ENCODE results near the gene PHLDB1. TPM values are rescaled to one million over a fixed set of nuclear protein-coding genes. Genes with fewer than 3 reads are reported as not detected.

The PHLDB1 gene
- polyA plus RNA-seq, 2 donors, result 12.9 to 25.7 TPM

GRCh38 chr11:118635642-118636041 is 28.2 kb downstream of the PHLDB1 start:
- Histone ChIP-seq H3K27me3 (ENCODE audit: control insufficient read depth in 1 of 2, insufficient read depth in 2 of 2, low read length in 2 of 2) (no peaks in the 10 kb centered on the region), H3K4me1 (ENCODE audit: control insufficient read depth in 2 of 2, insufficient read depth in 2 of 2, low read length in 1 of 2) (peaks cover 0 to 4% of the 10 kb centered on the region in 2 donors), H3K27ac (ENCODE audit: low read depth in 2 of 2, low read length in 1 of 2) (no peak overlapping the region), H3K36me3 (ENCODE audit: control insufficient read depth in 2 of 2, insufficient read depth in 2 of 2, low read length in 1 of 2) (peaks cover 0 to 6% of the 10 kb centered on the region in 2 donors), H3K4me3 (ENCODE audit: low read depth in 1 of 2, low read length in 2 of 2) (no peak overlapping the region), H3K9me3 (ENCODE audit: control insufficient read depth in 2 of 2, insufficient read depth in 1 of 2, low read depth in 1 of 2, low read length in 1 of 2) (no peaks in the 10 kb centered on the region)
- WGBS, 2 donors, result 58 to 66% methylated on average over 2 of the region's 2 CpGs

- no peak overlapping the region for H3K27ac ChIP-seq (ENCODE audit: low read depth in 2 of 2, low read length in 1 of 2)
- no peaks in the 10 kb centered on the region for H3K9me3 ChIP-seq (ENCODE audit: control insufficient read depth in 2 of 2, insufficient read depth in 1 of 2, low read depth in 1 of 2, low read length in 1 of 2)
- H3K4me3 ChIP-seq (ENCODE audit: low read depth in 1 of 2, low read length in 2 of 2), result no peak overlapping the region
- no peaks in the 10 kb centered on the region for H3K27me3 ChIP-seq (ENCODE audit: control insufficient read depth in 1 of 2, insufficient read depth in 2 of 2, low read length in 2 of 2)
- peaks cover 0 to 2% of the 10 kb centered on the region in 2 donors for H3K4me1 ChIP-seq (ENCODE audit: control insufficient read depth in 2 of 2, insufficient read depth in 2 of 2, low read length in 1 of 2)
- peaks cover 0 to 6% of the 10 kb centered on the region in 2 donors for H3K36me3 ChIP-seq (ENCODE audit: control insufficient read depth in 2 of 2, insufficient read depth in 2 of 2, low read length in 1 of 2)
- WGBS, 2 donors, result 72 to 77% methylated on average over 8 of the region's 8 CpGs
Measured at GRCh38 chr11:118636569-118637290, 29.3 kb downstream of the PHLDB1 start.

- H3K36me3 ChIP-seq (ENCODE audit: control insufficient read depth in 2 of 2, insufficient read depth in 2 of 2, low read length in 1 of 2), result peaks cover 0 to 4% of the 10 kb centered on the region in 2 donors
- no peaks in the 10 kb centered on the region for H3K4me1 ChIP-seq (ENCODE audit: control insufficient read depth in 2 of 2, insufficient read depth in 2 of 2, low read length in 1 of 2)
Measured at GRCh38 chr11:118638726-118639125, 31.3 kb downstream of the PHLDB1 start.

GRCh38 chr11:118639899-118640298 is 32.5 kb downstream of the PHLDB1 start:
- Histone ChIP-seq H3K4me1 (ENCODE audit: control insufficient read depth in 2 of 2, insufficient read depth in 2 of 2, low read length in 1 of 2) (no peaks in the 10 kb centered on the region), H3K27ac (ENCODE audit: low read depth in 2 of 2, low read length in 1 of 2) (no peak overlapping the region), H3K4me3 (ENCODE audit: low read depth in 1 of 2, low read length in 2 of 2) (no peak overlapping the region), H3K36me3 (ENCODE audit: control insufficient read depth in 2 of 2, insufficient read depth in 2 of 2, low read length in 1 of 2) (peaks cover 0 to 9% of the 10 kb centered on the region in 2 donors), H3K27me3 (ENCODE audit: control insufficient read depth in 1 of 2, insufficient read depth in 2 of 2, low read length in 2 of 2) (no peaks in the 10 kb centered on the region), H3K9me3 (ENCODE audit: control insufficient read depth in 2 of 2, insufficient read depth in 1 of 2, low read depth in 1 of 2, low read length in 1 of 2) (no peaks in the 10 kb centered on the region)
- WGBS, 2 donors, result 80% methylated on average over 4 of the region's 4 CpGs

More at GRCh38 chr11:118638726-118639125, 31.3 kb downstream of the PHLDB1 start:
- Histone ChIP-seq H3K27ac (ENCODE audit: low read depth in 2 of 2, low read length in 1 of 2) (no peak overlapping the region), H3K9me3 (ENCODE audit: control insufficient read depth in 2 of 2, insufficient read depth in 1 of 2, low read depth in 1 of 2, low read length in 1 of 2) (no peaks in the 10 kb centered on the region), H3K4me3 (ENCODE audit: low read depth in 1 of 2, low read length in 2 of 2) (no peak overlapping the region), H3K27me3 (ENCODE audit: control insufficient read depth in 1 of 2, insufficient read depth in 2 of 2, low read length in 2 of 2) (no peaks in the 10 kb centered on the region)
- 96 to 97% methylated on average over 6 of the region's 6 CpGs for WGBS, 2 donors

- H3K36me3 ChIP-seq (ENCODE audit: control insufficient read depth in 2 of 2, insufficient read depth in 2 of 2, low read length in 1 of 2), result peaks cover 0 to 15% of the 10 kb centered on the region in 2 donors
- H3K9me3 ChIP-seq (ENCODE audit: control insufficient read depth in 2 of 2, insufficient read depth in 1 of 2, low read depth in 1 of 2, low read length in 1 of 2), result no peaks in the 10 kb centered on the region
- no peak overlapping the region for H3K4me3 ChIP-seq (ENCODE audit: low read depth in 1 of 2, low read length in 2 of 2)
- no peaks in the 10 kb centered on the region for H3K4me1 ChIP-seq (ENCODE audit: control insufficient read depth in 2 of 2, insufficient read depth in 2 of 2, low read length in 1 of 2)
- 69 to 72% methylated on average over 5 of the region's 5 CpGs for WGBS, 2 donors
- H3K27me3 ChIP-seq (ENCODE audit: control insufficient read depth in 1 of 2, insufficient read depth in 2 of 2, low read length in 2 of 2), result no peaks in the 10 kb centered on the region
- H3K27ac ChIP-seq (ENCODE audit: low read depth in 2 of 2, low read length in 1 of 2), result no peak overlapping the region
Measured at GRCh38 chr11:118640332-118641154, 33.1 kb downstream of the PHLDB1 start.

GRCh38 chr11:118641397-118642019 is 34.1 kb downstream of the PHLDB1 start:
- no peaks in the 10 kb centered on the region for H3K27me3 ChIP-seq (ENCODE audit: control insufficient read depth in 1 of 2, insufficient read depth in 2 of 2, low read length in 2 of 2)
- H3K4me3 ChIP-seq (ENCODE audit: low read depth in 1 of 2, low read length in 2 of 2), result no peak overlapping the region
- WGBS, 2 donors, result 71 to 74% methylated on average over 11 of the region's 11 CpGs
- H3K27ac ChIP-seq (ENCODE audit: low read depth in 2 of 2, low read length in 1 of 2), result no peak overlapping the region
- H3K9me3 ChIP-seq (ENCODE audit: control insufficient read depth in 2 of 2, insufficient read depth in 1 of 2, low read depth in 1 of 2, low read length in 1 of 2), result no peaks in the 10 kb centered on the region
- H3K36me3 ChIP-seq (ENCODE audit: control insufficient read depth in 2 of 2, insufficient read depth in 2 of 2, low read length in 1 of 2), result peaks cover 0 to 15% of the 10 kb centered on the region in 2 donors
- no peaks in the 10 kb centered on the region for H3K4me1 ChIP-seq (ENCODE audit: control insufficient read depth in 2 of 2, insufficient read depth in 2 of 2, low read length in 1 of 2)

GRCh38 chr11:118643142-118643994 is 36.0 kb downstream of the PHLDB1 start:
- no peak overlapping the region for H3K27ac ChIP-seq (ENCODE audit: low read depth in 2 of 2, low read length in 1 of 2)
- no peaks in the 10 kb centered on the region for H3K9me3 ChIP-seq (ENCODE audit: control insufficient read depth in 2 of 2, insufficient read depth in 1 of 2, low read depth in 1 of 2, low read length in 1 of 2)
- WGBS, 2 donors, result 81 to 86% methylated on average over 9 to 11 of the region's 11 CpGs
- H3K4me1 ChIP-seq (ENCODE audit: control insufficient read depth in 2 of 2, insufficient read depth in 2 of 2, low read length in 1 of 2), result no peaks in the 10 kb centered on the region
- no peak overlapping the region for H3K4me3 ChIP-seq (ENCODE audit: low read depth in 1 of 2, low read length in 2 of 2)
- no peaks in the 10 kb centered on the region for H3K27me3 ChIP-seq (ENCODE audit: control insufficient read depth in 1 of 2, insufficient read depth in 2 of 2, low read length in 2 of 2)
- H3K36me3 ChIP-seq (ENCODE audit: control insufficient read depth in 2 of 2, insufficient read depth in 2 of 2, low read length in 1 of 2), result peaks cover 0 to 22% of the 10 kb centered on the region in 2 donors

- whole genome bisulfite sequencing, 2 donors, result 93 to 95% methylated on average over 7 of the region's 7 CpGs
- Histone ChIP-seq H3K27me3 (ENCODE audit: control insufficient read depth in 1 of 2, insufficient read depth in 2 of 2, low read length in 2 of 2) (no peaks in the 10 kb centered on the region), H3K27ac (ENCODE audit: low read depth in 2 of 2, low read length in 1 of 2) (no peak overlapping the region), H3K36me3 (ENCODE audit: control insufficient read depth in 2 of 2, insufficient read depth in 2 of 2, low read length in 1 of 2) (peaks cover 0 to 23% of the 10 kb centered on the region in 2 donors), H3K4me3 (ENCODE audit: low read depth in 1 of 2, low read length in 2 of 2) (no peak overlapping the region), H3K4me1 (ENCODE audit: control insufficient read depth in 2 of 2, insufficient read depth in 2 of 2, low read length in 1 of 2) (no peaks in the 10 kb centered on the region), H3K9me3 (ENCODE audit: control insufficient read depth in 2 of 2, insufficient read depth in 1 of 2, low read depth in 1 of 2, low read length in 1 of 2) (no peaks in the 10 kb centered on the region)
Measured at GRCh38 chr11:118643995-118644345, 36.6 kb downstream of the PHLDB1 start.

- Histone ChIP-seq H3K9me3 (ENCODE audit: control insufficient read depth in 2 of 2, insufficient read depth in 1 of 2, low read depth in 1 of 2, low read length in 1 of 2) (no peaks in the 10 kb centered on the region), H3K36me3 (ENCODE audit: control insufficient read depth in 2 of 2, insufficient read depth in 2 of 2, low read length in 1 of 2) (peaks cover 0 to 20% of the 10 kb centered on the region in 2 donors), H3K27me3 (ENCODE audit: control insufficient read depth in 1 of 2, insufficient read depth in 2 of 2, low read length in 2 of 2) (no peaks in the 10 kb centered on the region), H3K27ac (ENCODE audit: low read depth in 2 of 2, low read length in 1 of 2) (no peak overlapping the region), H3K4me1 (ENCODE audit: control insufficient read depth in 2 of 2, insufficient read depth in 2 of 2, low read length in 1 of 2) (no peaks in the 10 kb centered on the region), H3K4me3 (ENCODE audit: low read depth in 1 of 2, low read length in 2 of 2) (no peak overlapping the region)
- WGBS, 2 donors, result 88 to 91% methylated on average over 10 of the region's 10 CpGs
Measured at GRCh38 chr11:118644496-118644895, 37.1 kb downstream of the PHLDB1 start.

Data from esophagus (tissue), 2 donors.